ENCODE results near the gene CCNE1. TPM values are rescaled to one million over a fixed set of nuclear protein-coding genes. Genes with fewer than 3 reads are reported as not detected.
A peak's percentile ranks its signal among the peaks of the same experiment; 100 is the strongest.

Gene CCNE1
- total RNA-seq, 3 donors from 2014 or later (not counting 1 experiment from before 2014, with no cell fraction given): 2.6 to 6.7 (median 2.9) TPM

DNA sequence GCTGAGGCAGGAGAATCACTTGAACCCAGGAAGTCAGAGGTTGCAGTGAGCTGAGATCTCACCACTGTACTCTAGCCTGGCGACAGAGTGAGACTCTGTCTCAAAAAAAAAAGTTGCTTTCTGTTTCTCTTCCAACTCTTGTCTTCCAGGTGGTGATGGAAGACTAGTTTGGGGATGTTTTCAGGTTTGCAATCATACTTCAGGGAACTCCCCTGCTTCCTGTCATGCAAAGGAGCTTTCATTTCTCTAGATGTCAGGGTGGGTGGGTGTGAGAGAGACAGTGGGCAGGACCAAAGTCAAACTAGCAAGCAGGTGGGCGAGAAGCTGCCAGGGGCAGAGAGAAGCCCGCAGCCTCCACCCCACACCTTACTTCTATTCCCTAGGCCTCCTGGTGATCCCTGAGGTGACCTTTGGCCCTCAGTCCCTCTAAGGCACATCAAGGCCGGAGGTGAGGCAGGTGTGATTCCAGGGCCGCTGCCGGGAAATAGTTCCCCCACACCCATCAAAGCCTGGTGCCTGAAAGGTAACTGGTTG is 25.7 kb downstream of the CCNE1 start:
- intact Hi-C loops (cut with micrococcal nuclease): no loop called here
- peak in 1 of 2 donors; percentile 83 for DNase-seq

DNA sequence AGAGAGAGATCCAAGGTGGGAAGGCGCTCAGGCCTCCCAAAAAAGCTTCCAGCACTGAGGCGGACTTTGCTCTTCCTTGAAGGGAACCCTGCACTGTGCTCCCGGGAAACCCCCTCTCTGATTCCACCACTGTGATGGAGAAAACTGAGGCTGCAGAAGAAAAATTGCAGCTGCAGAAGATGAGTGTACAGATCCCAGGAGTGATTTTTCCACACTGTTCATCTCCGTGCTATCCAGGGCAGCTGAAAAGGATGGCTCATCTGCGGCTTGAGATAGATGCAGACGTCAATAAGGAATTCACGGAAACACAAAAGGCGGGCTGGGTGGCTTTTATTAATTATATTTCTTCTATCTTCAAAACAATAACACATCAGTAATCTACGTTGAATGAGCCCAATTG is 26.2 kb downstream of the CCNE1 start:
- DNase-seq (no peak), ATAC-seq (no peak)
- no peak overlapping the region for H3K27ac ChIP-seq (ENCODE audit: low read length)
- no peaks in the 10 kb centered on the region for H3K36me3 ChIP-seq (ENCODE audit: control insufficient read depth, insufficient read depth, low read length)
- no peak overlapping the region for H3K4me3 Mint-ChIP-seq
- TF ChIP-seq, protein P1, sequence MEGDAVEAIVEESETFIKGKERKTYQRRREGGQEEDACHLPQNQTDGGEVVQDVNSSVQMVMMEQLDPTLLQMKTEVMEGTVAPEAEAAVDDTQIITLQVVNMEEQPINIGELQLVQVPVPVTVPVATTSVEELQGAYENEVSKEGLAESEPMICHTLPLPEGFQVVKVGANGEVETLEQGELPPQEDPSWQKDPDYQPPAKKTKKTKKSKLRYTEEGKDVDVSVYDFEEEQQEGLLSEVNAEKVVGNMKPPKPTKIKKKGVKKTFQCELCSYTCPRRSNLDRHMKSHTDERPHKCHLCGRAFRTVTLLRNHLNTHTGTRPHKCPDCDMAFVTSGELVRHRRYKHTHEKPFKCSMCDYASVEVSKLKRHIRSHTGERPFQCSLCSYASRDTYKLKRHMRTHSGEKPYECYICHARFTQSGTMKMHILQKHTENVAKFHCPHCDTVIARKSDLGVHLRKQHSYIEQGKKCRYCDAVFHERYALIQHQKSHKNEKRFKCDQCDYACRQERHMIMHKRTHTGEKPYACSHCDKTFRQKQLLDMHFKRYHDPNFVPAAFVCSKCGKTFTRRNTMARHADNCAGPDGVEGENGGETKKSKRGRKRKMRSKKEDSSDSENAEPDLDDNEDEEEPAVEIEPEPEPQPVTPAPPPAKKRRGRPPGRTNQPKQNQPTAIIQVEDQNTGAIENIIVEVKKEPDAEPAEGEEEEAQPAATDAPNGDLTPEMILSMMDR (IDR thresholded peaks at IDR 0.05): no peak
- H3K27me3 Mint-ChIP-seq (ENCODE audit: low read depth in 2 of 2): peaks cover 16 to 27% of the 10 kb centered on the region in 2 donors
- H3K27me3 ChIP-seq (ENCODE audit: control insufficient read depth, insufficient read depth, low read length): peaks cover 4% of the 10 kb centered on the region
- H3K4me1 ChIP-seq (ENCODE audit: control insufficient read depth, insufficient read depth, low read length): no peaks in the 10 kb centered on the region
- H3K36me3 Mint-ChIP-seq: no peaks in the 10 kb centered on the region
- intact Hi-C loops (cut with micrococcal nuclease): no loop called here
- no peaks in the 10 kb centered on the region for H3K9me3 Mint-ChIP-seq
- no peak overlapping the region for H3K4me3 ChIP-seq (ENCODE audit: low read length)
- no peaks in the 10 kb centered on the region for H3K4me1 Mint-ChIP-seq
- WGBS (ENCODE audit: insufficient coverage): 87% methylated on average over 5 of the region's 9 CpGs
- H3K9me3 ChIP-seq (ENCODE audit: control insufficient read depth, insufficient read depth, low read length): no peaks in the 10 kb centered on the region
- H3K27ac Mint-ChIP-seq: no peak overlapping the region

More for the DNA sequence above, 25.7 kb downstream of the CCNE1 start:
- H3K9me3 Mint-ChIP-seq: no peaks in the 10 kb centered on the region
- H3K27me3 Mint-ChIP-seq (ENCODE audit: low read depth in 2 of 2): peaks cover 16 to 27% of the 10 kb centered on the region in 2 donors
- Histone ChIP-seq H3K9me3 (ENCODE audit: control insufficient read depth, insufficient read depth, low read length) (no peaks in the 10 kb centered on the region), H3K27me3 (ENCODE audit: control insufficient read depth, insufficient read depth, low read length) (no peaks in the 10 kb centered on the region), H3K27ac (ENCODE audit: low read length) (no peak overlapping the region), H3K4me3 (ENCODE audit: low read length) (no peak overlapping the region), H3K4me1 (ENCODE audit: control insufficient read depth, insufficient read depth, low read length) (no peaks in the 10 kb centered on the region), H3K36me3 (ENCODE audit: control insufficient read depth, insufficient read depth, low read length) (no peaks in the 10 kb centered on the region)
- H3K4me1 Mint-ChIP-seq: no peaks in the 10 kb centered on the region
- H3K4me3 Mint-ChIP-seq: no peak overlapping the region
- TF ChIP-seq, protein P1 (IDR thresholded peaks at IDR 0.05): no peak
- ATAC-seq: peak in 2 of 3 donors; percentile 53 to 56
- no peaks in the 10 kb centered on the region for H3K36me3 Mint-ChIP-seq
- no peak overlapping the region for H3K27ac Mint-ChIP-seq
- 41% methylated on average over 3 of the region's 6 CpGs for WGBS (ENCODE audit: insufficient coverage)

DNA sequence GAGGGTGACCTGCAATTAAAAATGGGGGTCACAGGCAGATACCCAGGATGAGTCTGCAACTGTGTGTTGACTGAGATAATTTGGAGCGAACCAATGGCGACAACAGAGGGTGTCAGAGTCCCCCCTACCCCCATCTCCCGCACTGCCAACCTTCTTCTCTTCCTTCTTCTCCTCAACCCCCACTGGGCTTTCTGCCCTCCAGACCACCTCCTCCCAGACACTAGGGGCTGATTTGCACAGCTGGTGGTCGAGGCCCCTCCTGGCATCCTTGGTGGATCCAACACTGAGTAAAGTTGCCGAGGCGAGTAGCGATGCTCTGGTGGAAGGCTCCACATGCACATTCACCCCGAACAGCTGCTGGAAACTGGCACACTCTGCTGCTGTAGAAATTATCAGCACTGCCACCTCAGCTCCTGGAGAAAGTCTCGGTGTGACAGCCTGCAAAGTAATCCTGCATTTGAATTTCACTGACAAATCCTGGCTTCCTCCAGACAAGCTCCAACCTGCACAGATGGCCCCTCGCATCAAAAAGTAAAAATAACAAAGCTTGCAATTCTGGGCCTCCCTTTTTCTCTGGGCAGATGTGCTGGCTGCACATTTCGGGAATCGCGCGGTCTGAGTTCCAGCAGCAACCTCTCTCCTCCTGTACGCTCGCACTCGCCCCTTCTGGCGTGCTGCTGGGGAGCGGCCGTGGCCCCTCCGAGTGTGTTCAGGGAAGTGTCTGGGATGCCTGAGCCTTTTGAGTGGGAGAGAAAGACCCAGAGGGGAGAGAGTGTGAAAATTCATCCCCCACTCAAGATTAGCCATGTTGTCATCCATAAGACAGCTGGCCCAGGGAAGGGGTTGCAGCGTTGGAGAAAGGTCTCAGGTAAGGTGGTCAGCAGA is 28.5 kb downstream of the CCNE1 start:
- H3K27ac ChIP-seq (ENCODE audit: low read length): no peak overlapping the region
- no peak for DNase-seq
- ATAC-seq: no peak
- Mint-ChIP-seq H3K27me3 (ENCODE audit: low read depth in 2 of 2) (peaks cover 6 to 21% of the 10 kb centered on the region in 2 donors), H3K4me1 (peaks cover 3% of the 10 kb centered on the region in 2 donors), H3K36me3 (no peaks in the 10 kb centered on the region), H3K27ac (no peak overlapping the region), H3K4me3 (no peak overlapping the region), H3K9me3 (no peaks in the 10 kb centered on the region)
- no peak overlapping the region for H3K4me3 ChIP-seq (ENCODE audit: low read length)
- peaks cover 15% of the 10 kb centered on the region for H3K4me1 ChIP-seq (ENCODE audit: control insufficient read depth, insufficient read depth, low read length)
- peaks cover 11% of the 10 kb centered on the region for H3K27me3 ChIP-seq (ENCODE audit: control insufficient read depth, insufficient read depth, low read length)
- TF ChIP-seq, protein P1 (IDR thresholded peaks at IDR 0.05): no peak
- intact Hi-C loops (cut with micrococcal nuclease): no loop called here
- 85% methylated on average over 19 of the region's 22 CpGs for WGBS (ENCODE audit: insufficient coverage)
- no peaks in the 10 kb centered on the region for H3K36me3 ChIP-seq (ENCODE audit: control insufficient read depth, insufficient read depth, low read length)
- no peaks in the 10 kb centered on the region for H3K9me3 ChIP-seq (ENCODE audit: control insufficient read depth, insufficient read depth, low read length)

All from natural killer cell (primary cell).